GM12891 (cell line): ENCODE data around the gene CAMKMT.

Source experiments
- PAX5 ChIP-seq: IDR thresholded peaks from 2 replicates; pipeline ENCODE4 v1.6.1; 2011; ENCODE audit warnings: low read length, moderate library complexity, mild to moderate bottlenecking; ENCODE audit not compliant: insufficient read depth, severe bottlenecking
- POLR2A ChIP-seq: IDR thresholded peaks from 2 replicates; pipeline ENCODE4 v1.6.1; 2011; ENCODE audit warnings: low read depth, low read length, control low read depth
- POLR2AphosphoS5 ChIP-seq: IDR thresholded peaks from 2 replicates; pipeline ENCODE4 v1.6.1; 2011; ENCODE audit warnings: low read depth, low read length, control low read depth
- SPI1 ChIP-seq: IDR thresholded peaks from 2 replicates; pipeline ENCODE4 v1.6.1; 2011; ENCODE audit warnings: low read depth, low read length, control low read depth
- TAF1 ChIP-seq: IDR thresholded peaks from 2 replicates; pipeline ENCODE4 v1.6.1; 2011; ENCODE audit warnings: low read depth, low read length, control low read depth

DNA sequence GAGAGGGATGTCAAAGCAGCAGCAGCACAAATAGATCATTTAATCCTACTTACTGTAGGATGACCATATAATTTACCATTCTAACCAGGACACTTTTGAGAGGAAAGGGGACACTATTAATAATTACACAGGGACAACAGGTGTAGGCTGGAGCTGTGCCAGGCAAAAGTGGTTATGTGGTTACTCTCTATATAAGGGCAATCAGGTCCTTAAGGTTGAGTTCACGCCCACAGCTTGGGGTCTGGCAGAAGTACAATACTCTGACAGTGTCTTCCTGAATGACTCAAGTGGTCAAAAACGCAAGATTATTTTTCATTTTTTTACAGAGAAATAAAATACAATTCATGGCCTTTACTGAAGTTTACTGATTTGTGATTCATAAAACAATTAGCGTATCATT lies 3.2 kb upstream of the CAMKMT start:
- no peak for TF ChIP-seq POLR2A
- TF ChIP-seq POLR2AphosphoS5: no peak
- no peak for TF ChIP-seq TAF1
- no peak for TF ChIP-seq PAX5
- TF ChIP-seq SPI1: no peak
